HG02642 (cell line): ENCODE results near the gene TMEM272.

Source experiments
- ATAC-seq: cut with Tn5 transposase; IDR thresholded peaks from one replicate; pipeline ENCODE4 v1.9.1; 2021; ENCODE audit warnings: mild to moderate bottlenecking; ENCODE audit not compliant: unreplicated experiment, poor library complexity

The TMEM272 gene

DNA sequence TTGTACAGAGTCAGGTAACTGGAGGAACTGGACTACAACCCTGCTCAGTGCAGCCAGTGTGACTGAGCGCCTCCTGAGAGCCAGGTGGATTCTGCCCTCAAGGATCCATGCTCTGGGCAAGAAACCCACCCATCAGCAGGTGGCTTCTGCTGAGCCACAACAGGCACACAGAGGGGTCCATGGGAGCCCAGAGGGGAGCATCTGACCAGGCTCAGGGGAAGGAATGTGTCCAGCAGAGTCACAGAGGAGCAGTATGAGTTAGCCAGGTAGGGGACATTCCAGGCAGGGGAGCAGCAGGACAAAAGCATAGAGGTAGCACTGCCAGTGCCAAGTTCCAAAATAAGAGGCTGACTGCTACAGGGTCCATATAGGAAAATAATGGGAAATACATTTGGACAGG is 60.9 kb downstream of the TMEM272 start:
- no peak for ATAC-seq

DNA sequence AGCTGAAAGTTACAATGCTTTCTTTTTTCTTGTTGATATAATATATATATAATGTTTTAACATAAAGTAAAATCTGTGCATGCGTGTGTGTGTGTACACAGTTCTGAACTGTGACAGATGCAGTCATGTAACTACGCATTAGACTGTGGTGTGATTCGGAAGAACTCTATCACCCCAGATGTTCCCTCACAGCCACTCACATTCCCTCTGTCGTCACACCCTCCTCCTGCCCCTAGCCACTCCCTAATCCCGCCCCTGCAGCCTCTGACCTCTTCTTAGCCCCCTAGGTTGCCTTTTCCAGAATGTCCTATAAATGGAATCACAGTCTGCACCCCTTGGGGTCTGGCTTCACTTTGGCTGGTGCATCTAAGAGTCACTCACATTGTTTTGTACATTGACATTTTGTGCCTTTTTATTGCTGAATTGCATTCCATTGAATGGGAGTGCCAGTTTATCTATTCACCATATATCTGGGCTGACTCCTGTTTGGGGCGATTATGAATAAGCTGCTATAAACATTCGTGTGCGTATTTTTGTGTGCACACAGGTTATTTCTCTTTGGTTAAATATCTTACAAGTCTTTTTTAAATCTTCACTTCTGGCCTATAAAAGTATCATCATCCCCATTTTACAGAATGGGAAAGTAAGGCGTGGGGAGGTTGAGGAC is 61.4 kb downstream of the TMEM272 start:
- ATAC-seq = no peak

- no peak for ATAC-seq
Measured at GRCh38 chr13:51782026-51782710, 62.8 kb downstream of the TMEM272 start.

DNA sequence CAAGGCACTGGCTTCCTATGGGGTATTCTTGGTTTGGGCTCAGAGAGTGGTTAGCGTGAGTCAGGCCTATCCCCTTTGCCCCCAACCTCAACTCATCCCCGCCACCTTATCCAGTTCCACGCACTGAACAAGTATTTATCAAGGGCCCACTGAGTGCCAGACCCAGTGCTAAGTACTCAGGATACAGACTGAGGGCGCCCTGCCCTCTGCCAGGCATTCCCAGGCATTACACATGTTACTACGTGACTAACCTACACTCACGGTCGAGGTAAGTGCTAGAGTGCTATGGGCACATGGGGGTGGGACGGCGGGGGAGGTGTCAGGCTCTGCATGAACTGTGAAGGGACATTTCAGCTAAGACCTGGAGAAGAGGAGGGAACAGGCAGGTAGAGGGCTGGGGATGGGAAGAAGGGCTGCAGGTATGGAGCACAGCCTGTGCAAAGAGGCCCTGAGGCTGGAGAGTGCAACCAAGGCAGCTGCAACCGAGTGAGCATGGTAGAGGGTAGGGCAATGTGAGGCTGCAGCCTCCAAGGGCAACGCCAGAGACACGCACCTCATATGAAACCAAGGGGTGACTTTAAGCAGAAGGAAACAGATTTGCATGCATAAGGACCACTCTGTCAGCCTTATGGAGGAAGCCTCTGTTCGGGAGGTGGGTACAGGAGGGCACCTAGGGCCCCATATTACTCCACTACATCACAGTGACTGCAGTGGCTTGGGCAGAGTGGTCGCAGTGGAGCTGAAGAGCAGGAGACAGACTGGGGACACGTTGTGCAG is 63.5 kb downstream of the TMEM272 start:
- ATAC-seq = peak; percentile 53

DNA sequence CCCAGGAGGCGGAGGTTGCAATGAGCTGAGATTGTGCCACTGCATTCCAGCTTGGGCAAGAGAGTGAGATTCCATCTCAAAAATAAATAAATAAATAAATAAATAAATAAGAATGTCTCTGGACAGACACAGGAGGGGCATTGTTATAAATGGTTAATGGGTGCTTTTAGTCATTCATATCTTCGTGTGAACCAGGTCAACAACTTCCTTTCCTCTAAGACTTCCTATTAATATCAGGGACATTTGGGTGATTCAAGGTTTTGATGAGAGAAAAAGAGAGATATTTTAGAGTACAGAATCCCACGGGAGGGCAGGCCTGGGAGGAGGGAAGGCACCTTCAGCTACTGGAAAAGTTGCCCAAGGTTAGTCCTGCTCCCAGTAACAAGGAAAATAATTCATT is 64.9 kb downstream of the TMEM272 start:
- ATAC-seq = no peak

- ATAC-seq = no peak
Measured at GRCh38 chr13:51778392-51778791, 66.6 kb downstream of the TMEM272 start.

- no peak for ATAC-seq
Measured at GRCh38 chr13:51777921-51778320, 67.1 kb downstream of the TMEM272 start.

DNA sequence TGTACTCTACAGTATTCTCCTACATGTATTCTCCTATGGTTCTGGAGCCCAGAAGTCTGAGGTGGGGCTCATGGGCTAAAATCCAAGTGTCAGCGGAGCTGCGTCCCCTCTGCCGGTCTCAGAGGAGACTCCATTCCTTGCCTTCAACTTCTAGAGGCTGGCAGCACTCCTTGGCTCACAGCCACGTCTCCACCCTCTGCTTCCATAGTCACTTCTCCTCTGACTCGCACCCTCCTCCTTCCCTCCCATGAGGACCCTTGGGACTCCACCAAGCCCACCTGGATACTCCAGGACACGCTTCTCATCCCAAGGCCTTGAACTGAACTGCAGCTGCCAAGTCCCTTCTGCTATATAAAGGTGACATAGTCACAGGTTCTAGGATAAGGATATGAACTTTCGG is 68.8 kb downstream of the TMEM272 start:
- no peak for ATAC-seq

DNA sequence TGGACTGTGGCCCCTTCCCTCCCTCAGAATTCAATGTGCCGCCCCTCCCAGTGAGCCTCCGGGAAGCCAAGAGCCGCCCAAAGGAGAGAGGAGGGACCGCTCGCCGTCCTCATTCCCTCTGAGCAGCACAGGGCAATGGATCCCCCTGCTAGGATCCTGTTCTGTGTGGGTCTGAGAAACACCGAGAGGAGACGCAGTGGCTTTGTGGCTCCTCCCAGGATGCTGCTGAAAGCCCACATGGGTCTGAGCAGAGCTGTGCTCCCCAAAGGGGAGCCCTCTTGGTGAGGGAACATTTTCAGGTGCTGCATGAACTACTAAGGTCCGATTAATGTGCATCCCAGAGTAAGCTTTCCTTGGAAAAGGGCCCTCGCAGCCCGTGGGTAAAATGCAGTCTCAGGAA is 71.5 kb downstream of the TMEM272 start:
- no peak for ATAC-seq

DNA sequence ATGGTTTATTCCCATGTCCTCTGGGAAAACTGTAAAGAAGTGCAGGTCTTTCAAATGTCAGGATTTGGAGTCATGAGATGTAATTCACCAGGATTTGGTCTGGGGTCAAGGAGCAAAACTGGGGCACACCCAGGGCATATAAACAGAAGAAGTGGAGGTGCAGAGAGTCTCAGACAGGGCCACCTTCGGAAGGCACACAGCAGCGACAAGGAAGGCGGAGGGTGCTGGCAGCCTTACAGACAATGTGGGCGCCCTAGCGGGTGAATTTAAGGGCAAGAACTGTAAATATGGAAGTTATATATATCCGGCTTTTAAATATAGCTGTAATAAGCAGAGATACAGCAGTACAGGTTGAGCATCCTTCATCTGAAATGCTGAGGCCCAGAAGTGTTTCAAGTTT is 72.2 kb downstream of the TMEM272 start:
- no peak for ATAC-seq

DNA sequence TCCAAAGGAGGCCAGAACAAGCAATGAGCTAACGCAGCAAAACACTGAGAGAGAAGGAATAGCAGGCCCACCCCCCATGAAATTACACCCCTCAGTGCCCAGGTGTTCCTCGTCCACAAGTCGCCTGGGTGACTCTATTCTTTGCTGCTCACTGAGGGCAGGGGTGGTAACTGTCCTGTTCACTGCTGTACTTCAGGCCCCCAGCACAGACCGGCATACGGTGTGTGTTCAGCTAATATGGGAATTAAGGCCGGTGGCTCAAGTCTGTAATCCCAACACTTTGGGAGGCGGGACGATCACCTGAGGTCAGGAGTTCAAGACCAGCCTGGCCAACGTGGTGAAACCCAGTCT is 72.9 kb downstream of the TMEM272 start:
- ATAC-seq = no peak

DNA sequence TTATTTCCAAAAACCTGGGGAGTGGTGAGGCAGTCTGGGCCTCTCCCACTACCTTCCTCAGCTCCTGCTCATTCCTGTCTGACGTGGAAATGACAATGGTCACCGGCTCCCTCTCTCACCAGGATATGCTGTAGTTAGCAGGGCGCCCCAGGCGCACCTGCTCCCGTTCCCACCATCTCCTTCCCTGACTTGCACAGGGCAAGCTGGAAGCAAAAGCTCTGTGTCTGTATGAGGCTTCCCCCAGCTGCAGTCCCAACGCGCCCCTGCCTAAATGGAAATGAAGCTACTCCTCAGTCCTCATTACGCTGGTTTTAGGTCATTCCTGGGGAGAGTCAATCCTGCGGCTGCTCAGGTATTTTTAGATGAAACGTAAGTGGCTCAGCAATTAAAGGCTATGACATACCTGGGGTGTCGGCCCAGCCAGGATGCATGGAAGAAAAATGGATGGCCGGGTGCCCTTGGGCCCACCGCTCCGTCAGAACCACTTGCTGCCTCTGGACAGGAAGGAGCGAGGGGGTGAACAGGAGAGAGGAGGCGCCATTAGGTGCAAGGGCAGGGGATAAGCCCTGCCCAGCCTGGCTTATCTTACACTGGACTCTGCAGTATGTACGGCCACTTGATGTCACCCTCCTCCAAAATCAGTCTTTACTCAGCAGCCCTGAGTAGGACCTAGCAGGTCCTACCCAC is 73.4 kb downstream of the TMEM272 start:
- ATAC-seq = no peak

- ATAC-seq = no peak
Measured at GRCh38 chr13:51770681-51771417, 74.1 kb downstream of the TMEM272 start.

DNA sequence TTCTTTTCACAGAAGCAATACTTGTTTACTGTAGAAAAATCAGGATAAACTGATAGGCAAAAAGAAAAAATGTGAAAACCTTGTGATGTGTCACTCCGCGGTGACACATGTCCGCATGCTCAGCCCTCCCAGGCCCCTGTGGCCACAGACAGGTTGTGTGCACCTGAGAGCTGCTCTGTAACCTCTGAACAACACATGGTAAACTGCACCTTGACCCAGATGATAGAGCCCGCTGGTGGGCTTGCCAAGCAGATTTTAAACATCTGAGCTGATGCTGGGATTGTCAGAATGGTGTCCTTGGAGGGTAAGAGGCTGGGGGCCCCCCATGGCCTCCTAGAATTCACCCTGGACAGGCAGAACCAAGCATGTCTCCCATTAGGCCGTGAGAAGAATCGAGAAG is 74.8 kb downstream of the TMEM272 start:
- no peak for ATAC-seq

- no peak for ATAC-seq
Measured at GRCh38 chr13:51769455-51770127, 75.4 kb downstream of the TMEM272 start.

- no peak for ATAC-seq
Measured at GRCh38 chr13:51768976-51769375, 76.0 kb downstream of the TMEM272 start.

GRCh38 chr13:51768378-51768921 is 76.5 kb downstream of the TMEM272 start:
- ATAC-seq = no peak

DNA sequence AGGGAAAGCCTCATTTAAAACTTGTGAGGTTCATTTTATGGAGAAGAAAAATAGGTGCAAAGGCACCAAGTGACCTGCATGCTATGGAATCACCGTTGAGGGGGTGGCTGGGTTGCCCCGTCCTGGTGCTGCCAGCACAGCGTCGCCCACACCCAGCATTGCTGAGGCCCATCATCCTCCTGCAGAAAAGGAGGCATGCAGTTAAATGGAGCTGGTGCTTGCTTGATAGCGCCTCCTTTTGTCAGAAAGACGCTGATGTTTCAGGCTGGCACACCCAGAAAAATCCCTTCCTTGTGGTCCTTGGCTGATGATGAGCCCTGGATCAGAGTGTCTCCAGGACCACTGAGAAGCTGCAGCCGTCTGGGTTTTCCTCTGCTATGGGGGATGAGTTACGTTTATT is 77.9 kb downstream of the TMEM272 start:
- no peak for ATAC-seq

GRCh38 chr13:51765142-51765515 is 79.8 kb downstream of the TMEM272 start:
- ATAC-seq = no peak
